ENCODE results near the gene PLA2G4D. TPM values are rescaled to one million over a fixed set of nuclear protein-coding genes. Genes with fewer than 3 reads are reported as not detected.

Gene PLA2G4D
- polyA plus RNA-seq, 2 of the 4 experiments (the other 2 are of a cell fraction): not detected

GRCh38 chr15:42048080-42048820 lies 46.1 kb downstream of the PLA2G4D start:
- WGBS (ENCODE audit: missing lambda C conversion rate): 95% methylated on average over 9 of the region's 9 CpGs
- no peak for TF ChIP-seq CEBPB (IDR thresholded peaks at IDR 0.05)
- no peak for TF ChIP-seq FOSB (CRISPR knock-in tag; IDR thresholded peaks at IDR 0.05)
- no peak for TF ChIP-seq MAFK (IDR thresholded peaks at IDR 0.05; ENCODE audit: partially characterized antibody)
- TF ChIP-seq POLR2A (IDR thresholded peaks at IDR 0.05; ENCODE audit: low read length): no peak
- no peak for TF ChIP-seq PBX3 (IDR thresholded peaks at IDR 0.05)
- no peak for TF ChIP-seq MAX (IDR thresholded peaks at IDR 0.05)
- no peak for TF ChIP-seq RFX5 (IDR thresholded peaks at IDR 0.05)
- no peak for TF ChIP-seq ESRRA (IDR thresholded peaks at IDR 0.05; ENCODE audit: borderline replicate concordance, low read length)
- no peak for TF ChIP-seq HOXB5 (CRISPR knock-in tag; IDR thresholded peaks at IDR 0.05)
- TF ChIP-seq ATOH8 (CRISPR knock-in tag; IDR thresholded peaks at IDR 0.05; ENCODE audit: low read depth): no peak
- no peak for TF ChIP-seq BCL3 (IDR thresholded peaks at IDR 0.05)
- no peak for TF ChIP-seq RCOR1 (IDR thresholded peaks at IDR 0.05; ENCODE audit: low read depth, low read length)
- TF ChIP-seq KDM1A (IDR thresholded peaks at IDR 0.05; ENCODE audit: low read depth): no peak
- H3K4me3 ChIP-seq: no peak overlapping the region
- ChIA-PET CTCF (interaction anchor here (1.2 to 1.8 kb wide), 3 partner anchors 9 to 58 kb away, joined by 3 to 8 read pairs (median 5); no protein-coding TSS in a partner anchor), POLR2A (no interaction called here)
- DNase-seq (ENCODE audit: low read depth in 1 of 2, low spot score in 1 of 2) (no peak), FAIRE-seq (no peak), ATAC-seq (no peak)
- H3K4me1 ChIP-seq: peaks cover 29% of the 10 kb centered on the region
- no peaks in the 10 kb centered on the region for H3K9me3 ChIP-seq
- no peak overlapping the region; a peak in 1 of 6 replicates for H3K27ac ChIP-seq
- H3K4me2 ChIP-seq: no peak overlapping the region

- CTCF ChIA-PET: interaction anchor here (0.6 to 3.0 kb wide), 4 partner anchors 10 to 341 kb away, joined by 3 to 15 read pairs (median 9); no protein-coding TSS in a partner anchor
- Histone ChIP-seq H3K9me3 (no peaks in the 10 kb centered on the region), H3K4me2 (peak overlapping the region; percentile 62), H3K4me1 (peaks cover 29% of the 10 kb centered on the region), H3K4me3 (no peak overlapping the region), H3K27ac (peak overlapping the region; percentile 70 to 72)
- DNase-seq (ENCODE audit: low read depth in 1 of 2, low spot score in 1 of 2): peak; percentile 38 to 79
- WGBS (ENCODE audit: missing lambda C conversion rate): 15% methylated on average over 2 of the region's 2 CpGs
- POLR2A ChIA-PET: no interaction called here
- ATAC-seq: peak; percentile 71 to 81
- FAIRE-seq: no peak
- TF ChIP-seq HOXB13 (CRISPR knock-in tag; IDR thresholded peaks at IDR 0.05; ENCODE audit: low read depth) (no peak), JUNB (IDR thresholded peaks at IDR 0.05) (0 out of 2 replicates have a peak, but pooled peaks have one; percentile 28), ZSCAN20 (CRISPR knock-in tag; IDR thresholded peaks at IDR 0.05) (no peak), CHD2 (IDR thresholded peaks at IDR 0.05; ENCODE audit: low read length, partially characterized antibody) (no peak), EHF (CRISPR knock-in tag; IDR thresholded peaks at IDR 0.05) (no peak), ESRRA (IDR thresholded peaks at IDR 0.05; ENCODE audit: borderline replicate concordance, low read length) (no peak), FOSL2 (IDR thresholded peaks at IDR 0.05) (no peak), FOSL2 (CRISPR knock-in tag; IDR thresholded peaks at IDR 0.05) (no peak), KDM1A (IDR thresholded peaks at IDR 0.05; ENCODE audit: low read depth) (no peak), GATA3 (IDR thresholded peaks at IDR 0.05; ENCODE audit: borderline replicate concordance) (peak; percentile 62), ZC3H11A (IDR thresholded peaks at IDR 0.05) (no peak), POLR2AphosphoS2 (conservative IDR thresholded peaks at IDR 0.05; ENCODE audit: low read length) (no peak), RAD21 (conservative IDR thresholded peaks at IDR 0.05 in 1 of 2, IDR thresholded peaks at IDR 0.05 in 1 of 2) (no peak), HOXA7 (CRISPR knock-in tag; IDR thresholded peaks at IDR 0.05) (no peak), CBX8 (IDR thresholded peaks at IDR 0.05) (no peak), PHF8 (IDR thresholded peaks at IDR 0.05; ENCODE audit: borderline replicate concordance, low read depth) (no peak), HDAC2 (IDR thresholded peaks at IDR 0.05) (no peak), TP53 (CRISPR knock-in tag; IDR thresholded peaks at IDR 0.05) (no peak), RARB (CRISPR knock-in tag; IDR thresholded peaks at IDR 0.05) (no peak), CBX2 (IDR thresholded peaks at IDR 0.05; ENCODE audit: borderline replicate concordance, low read depth) (no peak), HOXB5 (CRISPR knock-in tag; IDR thresholded peaks at IDR 0.05) (no peak), CHD4 (IDR thresholded peaks at IDR 0.05; ENCODE audit: borderline replicate concordance) (no peak), JUN (IDR thresholded peaks at IDR 0.05) (peak in 1 of 2 experiments; percentile 44; a peak in 1 of 5 replicates), NPAS2 (CRISPR knock-in tag; IDR thresholded peaks at IDR 0.05; ENCODE audit: borderline replicate concordance) (no peak), MAZ (IDR thresholded peaks at IDR 0.05; ENCODE audit: borderline replicate concordance, low read depth, low read length) (no peak), EP300 (IDR thresholded peaks at IDR 0.05) (peak in 1 of 2 experiments; percentile 44; a peak in 1 of 5 replicates), ZFP36 (IDR thresholded peaks at IDR 0.05; ENCODE audit: borderline replicate concordance, partially characterized antibody) (no peak), FOSB (CRISPR knock-in tag; IDR thresholded peaks at IDR 0.05) (no peak)
Observed at GRCh38 chr15:42046597-42046996, 47.8 kb downstream of the PLA2G4D start.

Data from A549 (cell line).